Anterior cingulate cortex (tissue), 58 donors: ENCODE results near the gene PVALEF.
A peak's percentile ranks its signal among the peaks of the same experiment; 100 is the strongest.

Source experiments
- DNase-seq, 58 donors: peaks; one replicate each; lab custom pipeline; 2025; lab: John Stamatoyannopoulos, UW

PVALEF gene

GRCh38 chr17:81178136-81179091, 13.1 kb downstream of the PVALEF start:
- DNase-seq = no peak

- no peak for DNase-seq
Observed at GRCh38 chr17:81179220-81179619, 13.9 kb downstream of the PVALEF start.

GRCh38 chr17:81179861-81180260, 14.6 kb downstream of the PVALEF start:
- no peak for DNase-seq

- no peak for DNase-seq
Observed at GRCh38 chr17:81180836-81181810, 15.8 kb downstream of the PVALEF start.

- no peak for DNase-seq
Observed at GRCh38 chr17:81181811-81182185, 16.5 kb downstream of the PVALEF start.

- DNase-seq = no peak
Observed at GRCh38 chr17:81182596-81182995, 17.3 kb downstream of the PVALEF start.

- DNase-seq = no peak
Observed at GRCh38 chr17:81183316-81183715, 18.0 kb downstream of the PVALEF start.

GRCh38 chr17:81183807-81184206, 18.5 kb downstream of the PVALEF start:
- no peak for DNase-seq

- DNase-seq = no peak
Observed at GRCh38 chr17:81184555-81184954, 19.2 kb downstream of the PVALEF start.

GRCh38 chr17:81186203-81186602, 20.9 kb downstream of the PVALEF start:
- no peak for DNase-seq

- DNase-seq = no peak
Observed at GRCh38 chr17:81187120-81187519, 21.8 kb downstream of the PVALEF start.

GRCh38 chr17:81187586-81188490, 22.5 kb downstream of the PVALEF start:
- DNase-seq = no peak

- DNase-seq = no peak
Observed at GRCh38 chr17:81188491-81188840, 23.2 kb downstream of the PVALEF start.

- DNase-seq = no peak
Observed at GRCh38 chr17:81189016-81189415, 23.7 kb downstream of the PVALEF start.

- DNase-seq = peak in 20 of 58 donors; percentile 1 to 49 (median 25)
Observed at GRCh38 chr17:81189670-81190530, 24.6 kb downstream of the PVALEF start.

GRCh38 chr17:81190591-81190990, 25.3 kb downstream of the PVALEF start:
- no peak for DNase-seq

GRCh38 chr17:81191116-81191515, 25.8 kb downstream of the PVALEF start:
- no peak for DNase-seq

GRCh38 chr17:81191646-81192045, 26.3 kb downstream of the PVALEF start:
- DNase-seq = no peak

GRCh38 chr17:81192386-81193050, 27.2 kb downstream of the PVALEF start:
- no peak for DNase-seq
